ENCODE results near the gene PCDHGA9.
"Not testable (repeated sequence)": the region's sequence is repeated elsewhere in the genome, so short reads cannot be mapped to it uniquely, and the experiment has no call there.

PCDHGA9 gene

DNA sequence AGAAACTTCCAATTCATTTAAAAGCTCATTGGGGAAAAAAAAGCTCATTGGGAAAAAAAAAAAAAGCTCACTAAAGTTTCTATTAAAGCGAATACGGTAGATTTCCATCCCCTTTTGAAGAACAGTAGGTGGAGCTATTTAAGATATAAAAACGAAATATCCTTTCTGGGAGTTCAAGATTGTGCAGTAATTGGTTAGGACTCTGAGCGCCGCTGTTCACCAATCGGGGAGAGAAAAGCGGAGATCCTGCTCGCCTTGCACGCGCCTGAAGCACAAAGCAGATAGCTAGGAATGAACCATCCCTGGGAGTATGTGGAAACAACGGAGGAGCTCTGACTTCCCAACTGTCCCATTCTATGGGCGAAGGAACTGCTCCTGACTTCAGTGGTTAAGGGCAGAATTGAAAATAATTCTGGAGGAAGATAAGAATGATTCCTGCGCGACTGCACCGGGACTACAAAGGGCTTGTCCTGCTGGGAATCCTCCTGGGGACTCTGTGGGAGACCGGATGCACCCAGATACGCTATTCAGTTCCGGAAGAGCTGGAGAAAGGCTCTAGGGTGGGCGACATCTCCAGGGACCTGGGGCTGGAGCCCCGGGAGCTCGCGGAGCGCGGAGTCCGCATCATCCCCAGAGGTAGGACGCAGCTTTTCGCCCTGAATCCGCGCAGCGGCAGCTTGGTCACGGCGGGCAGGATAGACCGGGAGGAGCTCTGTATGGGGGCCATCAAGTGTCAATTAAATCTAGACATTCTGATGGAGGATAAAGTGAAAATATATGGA is 27.9 kb downstream of the PCDHGA9 start, which contains the start of gene PCDHGA12:
TSS of gene PCDHGA12 (plus strand) at position 176 of the 782 bp plus-strand sequence. CDS start at position 429, 253 bp downstream.
- Histone ChIP-seq H3K9me3 (ENCODE audit: control insufficient read depth in 5 of 5, low read length in 5 of 5) (peaks cover 31 to 68% (median 61%) of the 10 kb centered on the region in 5 donors), H3K4me3 (ENCODE audit: low read depth in 1 of 5, low read length in 5 of 5) (peak within 1 kb of the TSS; percentile 52 to 76 (median 58)), H3K4me1 (ENCODE audit: control insufficient read depth in 5 of 5, insufficient read depth in 5 of 5, low read length in 5 of 5) (peaks cover 0 to 16% (median 11%) of the 10 kb centered on the region in 5 donors), H3K27me3 (ENCODE audit: control insufficient read depth in 5 of 5, insufficient read depth in 4 of 5, low read length in 5 of 5) (peaks cover 0 to 9% (median 0%) of the 10 kb centered on the region in 5 donors), H3K27ac (ENCODE audit: low read depth, low read length) (no peak within 1 kb of the TSS), H3K36me3 (ENCODE audit: control insufficient read depth in 5 of 5, insufficient read depth in 5 of 5, low read length in 5 of 5) (peaks cover 0 to 4% (median 0%) of the 10 kb centered on the region in 5 donors), H3K9ac (ENCODE audit: low read length in 5 of 5) (no peak within 1 kb of the TSS)

DNA sequence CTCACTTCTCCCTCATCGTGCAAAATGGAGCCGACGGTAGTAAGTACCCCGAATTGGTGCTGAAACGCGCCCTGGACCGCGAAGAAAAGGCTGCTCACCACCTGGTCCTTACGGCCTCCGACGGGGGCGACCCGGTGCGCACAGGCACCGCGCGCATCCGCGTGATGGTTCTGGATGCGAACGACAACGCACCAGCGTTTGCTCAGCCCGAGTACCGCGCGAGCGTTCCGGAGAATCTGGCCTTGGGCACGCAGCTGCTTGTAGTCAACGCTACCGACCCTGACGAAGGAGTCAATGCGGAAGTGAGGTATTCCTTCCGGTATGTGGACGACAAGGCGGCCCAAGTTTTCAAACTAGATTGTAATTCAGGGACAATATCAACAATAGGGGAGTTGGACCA is 28.7 kb downstream of the PCDHGA9 start:
- Histone ChIP-seq H3K4me1 (ENCODE audit: control insufficient read depth in 5 of 5, insufficient read depth in 5 of 5, low read length in 5 of 5) (peaks cover 0 to 16% (median 11%) of the 10 kb centered on the region in 5 donors), H3K36me3 (ENCODE audit: control insufficient read depth in 5 of 5, insufficient read depth in 5 of 5, low read length in 5 of 5) (peaks cover 0 to 4% (median 0%) of the 10 kb centered on the region in 5 donors), H3K27me3 (ENCODE audit: control insufficient read depth in 5 of 5, insufficient read depth in 4 of 5, low read length in 5 of 5) (peaks cover 0 to 9% (median 0%) of the 10 kb centered on the region in 5 donors), H3K27ac (ENCODE audit: low read depth, low read length) (no peak overlapping the region), H3K9me3 (ENCODE audit: control insufficient read depth in 5 of 5, low read length in 5 of 5) (peaks cover 26 to 65% (median 61%) of the 10 kb centered on the region in 5 donors), H3K9ac (ENCODE audit: low read length in 5 of 5) (no peak overlapping the region), H3K4me3 (ENCODE audit: low read depth in 1 of 5, low read length in 5 of 5) (peak overlapping the region; percentile 52 to 76 (median 58))

GRCh38 chr5:141432308-141432707 is 29.7 kb downstream of the PCDHGA9 start:
- peak overlapping the region; percentile 8 to 76 (median 58) for H3K4me3 ChIP-seq (ENCODE audit: low read depth in 1 of 5, low read length in 5 of 5)
- H3K4me1 ChIP-seq (ENCODE audit: control insufficient read depth in 5 of 5, insufficient read depth in 5 of 5, low read length in 5 of 5): peaks cover 0 to 16% (median 11%) of the 10 kb centered on the region in 5 donors
- H3K9me3 ChIP-seq (ENCODE audit: control insufficient read depth in 5 of 5, low read length in 5 of 5): peaks cover 16 to 60% (median 54%) of the 10 kb centered on the region in 5 donors
- not testable (repeated sequence) for H3K27ac ChIP-seq (ENCODE audit: low read depth, low read length); H3K36me3 ChIP-seq (ENCODE audit: control insufficient read depth in 5 of 5, insufficient read depth in 5 of 5, low read length in 5 of 5); H3K9ac ChIP-seq (ENCODE audit: low read length in 5 of 5); H3K27me3 ChIP-seq (ENCODE audit: control insufficient read depth in 5 of 5, insufficient read depth in 4 of 5, low read length in 5 of 5)

DNA sequence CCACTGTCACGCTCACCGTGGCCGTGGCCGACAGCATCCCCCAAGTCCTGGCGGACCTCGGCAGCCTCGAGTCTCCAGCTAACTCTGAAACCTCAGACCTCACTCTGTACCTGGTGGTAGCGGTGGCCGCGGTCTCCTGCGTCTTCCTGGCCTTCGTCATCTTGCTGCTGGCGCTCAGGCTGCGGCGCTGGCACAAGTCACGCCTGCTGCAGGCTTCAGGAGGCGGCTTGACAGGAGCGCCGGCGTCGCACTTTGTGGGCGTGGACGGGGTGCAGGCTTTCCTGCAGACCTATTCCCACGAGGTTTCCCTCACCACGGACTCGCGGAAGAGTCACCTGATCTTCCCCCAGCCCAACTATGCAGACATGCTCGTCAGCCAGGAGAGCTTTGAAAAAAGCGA is 30.1 kb downstream of the PCDHGA9 start:
- Histone ChIP-seq H3K9me3 (ENCODE audit: control insufficient read depth in 5 of 5, low read length in 5 of 5) (peaks cover 13 to 58% (median 53%) of the 10 kb centered on the region in 5 donors), H3K4me3 (ENCODE audit: low read depth in 1 of 5, low read length in 5 of 5) (peak overlapping the region in 1 of 5 donors; percentile 33), H3K4me1 (ENCODE audit: control insufficient read depth in 5 of 5, insufficient read depth in 5 of 5, low read length in 5 of 5) (peaks cover 0 to 16% (median 11%) of the 10 kb centered on the region in 5 donors)
- H3K27ac ChIP-seq (ENCODE audit: low read depth, low read length); H3K27me3 ChIP-seq (ENCODE audit: control insufficient read depth in 5 of 5, insufficient read depth in 4 of 5, low read length in 5 of 5); H3K36me3 ChIP-seq (ENCODE audit: control insufficient read depth in 5 of 5, insufficient read depth in 5 of 5, low read length in 5 of 5); H3K9ac ChIP-seq (ENCODE audit: low read length in 5 of 5): not testable (repeated sequence)

DNA sequence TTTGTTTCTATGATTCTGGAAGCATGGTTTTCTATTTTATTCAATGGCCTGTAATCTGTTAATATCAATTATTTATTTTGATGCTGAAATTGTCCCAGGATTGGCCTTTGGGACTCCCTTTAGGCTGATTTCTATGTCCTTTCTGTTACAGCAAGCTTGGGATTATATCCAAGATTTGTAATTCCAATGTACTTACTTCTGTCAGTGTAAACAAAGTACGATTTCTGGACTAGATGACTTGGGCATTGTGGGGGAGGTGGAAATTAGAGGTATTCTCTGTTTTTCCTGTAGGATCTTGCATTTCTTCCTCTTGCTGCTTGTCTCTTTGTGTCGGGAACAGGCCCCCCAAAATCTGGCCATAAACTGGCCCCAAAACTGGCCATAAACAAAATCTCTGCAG is 31.4 kb downstream of the PCDHGA9 start:
- Histone ChIP-seq H3K27me3 (ENCODE audit: control insufficient read depth in 5 of 5, insufficient read depth in 4 of 5, low read length in 5 of 5) (peaks cover 0 to 9% (median 0%) of the 10 kb centered on the region in 5 donors), H3K27ac (ENCODE audit: low read depth, low read length) (no peak overlapping the region), H3K9me3 (ENCODE audit: control insufficient read depth in 5 of 5, low read length in 5 of 5) (peaks cover 6 to 48% (median 45%) of the 10 kb centered on the region in 5 donors), H3K4me3 (ENCODE audit: low read depth in 1 of 5, low read length in 5 of 5) (no peak overlapping the region), H3K4me1 (ENCODE audit: control insufficient read depth in 5 of 5, insufficient read depth in 5 of 5, low read length in 5 of 5) (peaks cover 0 to 16% (median 11%) of the 10 kb centered on the region in 5 donors), H3K9ac (ENCODE audit: low read length in 5 of 5) (no peak overlapping the region), H3K36me3 (ENCODE audit: control insufficient read depth in 5 of 5, insufficient read depth in 5 of 5, low read length in 5 of 5) (no peaks in the 10 kb centered on the region)

DNA sequence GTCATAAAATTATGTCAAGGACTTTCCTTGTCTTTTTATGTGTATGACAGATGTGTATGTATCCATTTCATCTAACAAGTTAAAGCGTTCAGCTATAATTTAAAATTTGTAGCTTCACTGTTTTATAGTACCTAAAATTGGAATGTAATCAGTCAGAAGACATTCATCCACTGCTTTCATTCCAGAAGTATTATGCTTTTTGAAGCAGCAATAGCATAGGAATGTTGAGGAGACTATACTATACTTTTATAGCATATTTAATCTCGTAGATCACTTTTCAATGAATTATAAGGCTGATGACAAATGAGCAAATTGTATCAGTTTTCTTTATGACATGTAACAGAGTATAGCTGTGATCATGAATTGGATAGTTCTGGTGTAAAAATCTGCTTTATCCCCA is 34.6 kb downstream of the PCDHGA9 start:
- Histone ChIP-seq H3K9ac (ENCODE audit: low read length in 5 of 5) (no peak overlapping the region), H3K27me3 (ENCODE audit: control insufficient read depth in 5 of 5, insufficient read depth in 4 of 5, low read length in 5 of 5) (no peaks in the 10 kb centered on the region), H3K36me3 (ENCODE audit: control insufficient read depth in 5 of 5, insufficient read depth in 5 of 5, low read length in 5 of 5) (peaks cover 0 to 3% (median 0%) of the 10 kb centered on the region in 5 donors), H3K4me1 (ENCODE audit: control insufficient read depth in 5 of 5, insufficient read depth in 5 of 5, low read length in 5 of 5) (no peaks in the 10 kb centered on the region), H3K9me3 (ENCODE audit: control insufficient read depth in 5 of 5, low read length in 5 of 5) (peaks cover 5 to 51% (median 42%) of the 10 kb centered on the region in 5 donors), H3K27ac (ENCODE audit: low read depth, low read length) (no peak overlapping the region), H3K4me3 (ENCODE audit: low read depth in 1 of 5, low read length in 5 of 5) (no peak overlapping the region)

- no peak overlapping the region for H3K27ac ChIP-seq (ENCODE audit: low read depth, low read length)
- H3K9ac ChIP-seq (ENCODE audit: low read length in 5 of 5): no peak overlapping the region
- no peaks in the 10 kb centered on the region for H3K27me3 ChIP-seq (ENCODE audit: control insufficient read depth in 5 of 5, insufficient read depth in 4 of 5, low read length in 5 of 5)
- peaks cover 0 to 3% (median 0%) of the 10 kb centered on the region in 5 donors for H3K36me3 ChIP-seq (ENCODE audit: control insufficient read depth in 5 of 5, insufficient read depth in 5 of 5, low read length in 5 of 5)
- peaks cover 5 to 45% (median 30%) of the 10 kb centered on the region in 5 donors for H3K9me3 ChIP-seq (ENCODE audit: control insufficient read depth in 5 of 5, low read length in 5 of 5)
- H3K4me1 ChIP-seq (ENCODE audit: control insufficient read depth in 5 of 5, insufficient read depth in 5 of 5, low read length in 5 of 5): no peaks in the 10 kb centered on the region
- no peak overlapping the region for H3K4me3 ChIP-seq (ENCODE audit: low read depth in 1 of 5, low read length in 5 of 5)
Observed at GRCh38 chr5:141439411-141440141, 37.0 kb downstream of the PCDHGA9 start.

DNA sequence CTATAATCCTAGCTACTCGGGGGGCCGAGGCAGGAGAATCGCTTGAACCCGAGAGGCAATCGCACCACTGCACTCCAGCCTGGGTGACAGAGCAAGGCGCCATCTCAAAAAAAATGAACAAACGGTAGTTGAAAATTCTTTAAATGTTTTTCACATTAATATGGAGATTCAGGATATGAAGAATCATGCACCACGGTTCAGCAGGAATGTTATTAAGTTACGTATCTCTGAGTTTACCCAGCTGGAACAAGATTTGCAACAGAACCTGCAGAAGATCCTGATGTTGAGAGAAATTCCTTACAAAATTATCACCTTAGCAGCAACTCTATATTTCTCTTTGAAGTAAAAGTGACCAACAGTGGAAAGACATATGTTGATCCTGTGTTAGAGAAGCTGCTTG is 37.8 kb downstream of the PCDHGA9 start:
- Histone ChIP-seq H3K4me1 (ENCODE audit: control insufficient read depth in 5 of 5, insufficient read depth in 5 of 5, low read length in 5 of 5) (no peaks in the 10 kb centered on the region), H3K36me3 (ENCODE audit: control insufficient read depth in 5 of 5, insufficient read depth in 5 of 5, low read length in 5 of 5) (peaks cover 0 to 3% (median 0%) of the 10 kb centered on the region in 5 donors), H3K9me3 (ENCODE audit: control insufficient read depth in 5 of 5, low read length in 5 of 5) (peaks cover 5 to 39% (median 26%) of the 10 kb centered on the region in 5 donors), H3K27ac (ENCODE audit: low read depth, low read length) (no peak overlapping the region), H3K9ac (ENCODE audit: low read length in 5 of 5) (no peak overlapping the region), H3K27me3 (ENCODE audit: control insufficient read depth in 5 of 5, insufficient read depth in 4 of 5, low read length in 5 of 5) (no peaks in the 10 kb centered on the region), H3K4me3 (ENCODE audit: low read depth in 1 of 5, low read length in 5 of 5) (no peak overlapping the region)

DNA sequence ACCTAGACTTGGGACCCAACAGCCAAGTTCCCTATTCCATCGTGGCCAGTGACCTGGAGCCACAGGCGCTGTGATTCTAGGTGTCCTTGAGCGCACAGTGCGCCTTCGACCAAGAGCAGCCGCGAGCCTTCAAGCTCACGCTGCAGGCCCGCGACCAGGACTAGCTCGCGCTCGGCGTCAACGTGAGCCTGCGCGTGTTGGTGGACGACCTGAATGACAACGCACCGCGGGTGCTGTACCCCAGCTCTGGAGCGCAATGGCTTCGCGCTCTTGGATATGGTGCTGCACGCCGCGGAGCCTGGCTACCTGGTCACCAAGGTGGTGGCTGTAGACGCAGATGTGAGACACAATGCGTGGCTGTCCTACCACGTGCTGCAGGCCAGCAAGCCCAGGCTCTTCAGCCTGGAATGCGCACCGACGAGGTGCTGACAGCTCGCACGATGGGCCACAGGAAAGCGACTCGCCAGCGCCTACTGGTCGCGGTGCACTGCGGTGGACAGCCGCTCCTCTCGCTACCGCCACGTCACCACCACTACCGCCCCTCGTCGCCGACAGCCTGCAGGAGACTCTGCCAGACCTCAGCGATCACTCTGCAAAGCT is 39.1 kb downstream of the PCDHGA9 start:
- Histone ChIP-seq H3K9me3 (ENCODE audit: control insufficient read depth in 5 of 5, low read length in 5 of 5) (peaks cover 5 to 33% (median 19%) of the 10 kb centered on the region in 5 donors), H3K4me3 (ENCODE audit: low read depth in 1 of 5, low read length in 5 of 5) (peak overlapping the region in 4 of 5 donors; percentile 11 to 24 (median 14)), H3K4me1 (ENCODE audit: control insufficient read depth in 5 of 5, insufficient read depth in 5 of 5, low read length in 5 of 5) (no peaks in the 10 kb centered on the region), H3K36me3 (ENCODE audit: control insufficient read depth in 5 of 5, insufficient read depth in 5 of 5, low read length in 5 of 5) (peaks cover 0 to 3% (median 0%) of the 10 kb centered on the region in 5 donors), H3K27ac (ENCODE audit: low read depth, low read length) (no peak overlapping the region), H3K9ac (ENCODE audit: low read length in 5 of 5) (no peak overlapping the region), H3K27me3 (ENCODE audit: control insufficient read depth in 5 of 5, insufficient read depth in 4 of 5, low read length in 5 of 5) (no peaks in the 10 kb centered on the region)
